Neuronal stem cell (in vitro differentiated cells): ENCODE measurements around the gene PNRC1.
A peak's percentile ranks its signal among the peaks of the same experiment; 100 is the strongest.

Source experiments
- DNase-seq: peaks from one replicate; pipeline ENCODE4 v3.0.0-alpha.2; 2013; ENCODE audit warnings: low spot score
- H2AFZ ChIP-seq: one replicate; pipeline ENCODE4 v1.6.1; 2013; ENCODE audit warnings: mild to moderate bottlenecking, low read length, inconsistent platforms
- H2AK5ac ChIP-seq: 2 replicates; pipeline ENCODE4 v1.6.1; 2013; ENCODE audit warnings: low read depth, mild to moderate bottlenecking, inconsistent platforms, low read length, moderate library complexity, mixed read lengths
- H2BK120ac ChIP-seq: 2 replicates; pipeline ENCODE4 v1.6.1; 2013; ENCODE audit warnings: low read depth, mild to moderate bottlenecking, inconsistent platforms, low read length, moderate library complexity, mixed read lengths
- H2BK12ac ChIP-seq: one replicate; pipeline ENCODE4 v1.6.1; 2013; ENCODE audit warnings: low read length, inconsistent platforms
- H2BK15ac ChIP-seq: 2 replicates; pipeline ENCODE4 v1.6.1; 2013; ENCODE audit warnings: mild to moderate bottlenecking, low read length, inconsistent platforms, mixed read lengths
- H2BK5ac ChIP-seq: one replicate; pipeline ENCODE4 v1.6.1; 2013; ENCODE audit warnings: inconsistent platforms, mild to moderate bottlenecking, low read length, moderate library complexity
- H3K14ac ChIP-seq: one replicate; pipeline ENCODE4 v1.6.1; 2013; ENCODE audit warnings: low read length, inconsistent platforms
- H3K18ac ChIP-seq: 2 replicates; pipeline ENCODE4 v1.6.1; 2013; ENCODE audit warnings: low read length, inconsistent platforms
- H3K23ac ChIP-seq: 2 replicates; pipeline ENCODE4 v1.6.1; 2013; ENCODE audit warnings: low read depth, mild to moderate bottlenecking, mixed read lengths, low read length, inconsistent platforms; ENCODE audit not compliant: poor library complexity
- H3K27ac ChIP-seq: replicated peaks from 3 replicates; pipeline ENCODE4 v1.5.1; 2013; ENCODE audit warnings: low read length, inconsistent platforms
- H3K27me3 ChIP-seq, 3 experiments: 2 replicates each; pipeline ENCODE4 v1.6.1; 2013; ENCODE audit warnings: low read length in 3 of 3, mild to moderate bottlenecking in 2 of 3, inconsistent platforms in 1 of 3, low read depth in 1 of 3, mixed read lengths in 1 of 3, moderate library complexity in 1 of 3; ENCODE audit not compliant: control insufficient read depth in 3 of 3, insufficient read depth in 3 of 3
- H3K36me3 ChIP-seq, 2 donors: replicated peaks in 1 of 2; 2 replicates each; pipeline ENCODE4 v1.6.1; 2013; ENCODE audit warnings: low read length in 2 of 2; ENCODE audit not compliant: control insufficient read depth in 2 of 2, insufficient read depth in 2 of 2
- H3K4ac ChIP-seq: 2 replicates; pipeline ENCODE4 v1.6.1; 2013; ENCODE audit warnings: inconsistent platforms, mild to moderate bottlenecking, low read length, moderate library complexity
- H3K4me1 ChIP-seq, 2 donors: 1 replicate in 1 of 2; 2 replicates in 1 of 2; pipeline ENCODE4 v1.6.1; 2013; ENCODE audit warnings: low read length in 2 of 2, low read depth in 1 of 2; ENCODE audit not compliant: control insufficient read depth in 2 of 2, insufficient read depth in 1 of 2
- H3K4me2 ChIP-seq: one replicate; pipeline ENCODE4 v1.6.1; 2013; ENCODE audit warnings: mild to moderate bottlenecking, low read length, inconsistent platforms; ENCODE audit not compliant: insufficient read depth, poor library complexity, severe bottlenecking
- H3K4me3 ChIP-seq, 2 donors: 2 replicates each; pipeline ENCODE4 v1.5.1; 2013; ENCODE audit warnings: low read length in 2 of 2, mild to moderate bottlenecking in 2 of 2, inconsistent platforms in 1 of 2, moderate library complexity in 1 of 2
- H3K79me1 ChIP-seq: one replicate; pipeline ENCODE4 v1.6.1; 2013; ENCODE audit warnings: low read depth, mild to moderate bottlenecking, inconsistent platforms, low read length, moderate library complexity
- H3K9ac ChIP-seq: one replicate; pipeline ENCODE4 v1.6.1; 2013; ENCODE audit warnings: mild to moderate bottlenecking, low read depth, low read length, inconsistent platforms; ENCODE audit not compliant: poor library complexity
- H3K9me3 ChIP-seq, 2 donors: replicated peaks in 1 of 2; 2 replicates each; pipeline versions ENCODE3 to v1.6.1; 2013; ENCODE audit warnings: low read length in 2 of 2, mild to moderate bottlenecking in 2 of 2, inconsistent platforms in 1 of 2, low read depth in 1 of 2, mixed read lengths in 1 of 2, moderate library complexity in 1 of 2; ENCODE audit not compliant: control insufficient read depth in 2 of 2, insufficient read depth in 1 of 2
- H4K8ac ChIP-seq: one replicate; pipeline ENCODE4 v1.6.1; 2013; ENCODE audit warnings: low read depth, mild to moderate bottlenecking, inconsistent platforms, low read length, moderate library complexity
- H4K91ac ChIP-seq: one replicate; pipeline ENCODE4 v1.6.1; 2013; ENCODE audit warnings: low read length, low read depth, mild to moderate bottlenecking, inconsistent platforms; ENCODE audit not compliant: poor library complexity
- WGBS, 2 donors: extraction: QIAGEN DNeasy Blood & Tissue Kit; methylation state at CpG; one replicate each; pipeline ENCODE4 v1.1.7; 2013; ENCODE audit warnings: missing lambda C conversion rate in 2 of 2, mixed read lengths in 1 of 2; ENCODE audit not compliant: insufficient read length in 2 of 2, insufficient replicate concordance in 1 of 2; ENCODE audit errors: extremely low coverage in 2 of 2; 5-methylcytosine and 5-hydroxymethylcytosine counted together

PNRC1 gene

GRCh38 chr6:89116702-89117101 lies 36.2 kb downstream of the PNRC1 start:
- Histone ChIP-seq H2BK120ac (no peak overlapping the region), H2BK12ac (no peak overlapping the region), H3K18ac (no peak overlapping the region), H3K14ac (no peak overlapping the region), H3K23ac (no peak overlapping the region), H2BK15ac (no peak overlapping the region), H3K4me3 (peak overlapping the region; percentile 63 to 96), H2AK5ac (no peak overlapping the region), H4K8ac (no peak overlapping the region), H2BK5ac (no peak overlapping the region), H2AFZ (peak overlapping the region; percentile 95), H3K4ac (no peak overlapping the region), H3K9ac (no peak overlapping the region), H3K27ac (no peak overlapping the region), H4K91ac (no peak overlapping the region), H3K79me1 (peaks cover 6% of the 10 kb centered on the region), H3K9me3 (no peaks in the 10 kb centered on the region), H3K4me1 (peaks cover 0 to 4% of the 10 kb centered on the region in 2 donors), H3K4me2 (peak overlapping the region; percentile 83), H3K27me3 (no peaks in the 10 kb centered on the region), H3K36me3 (peaks cover 0 to 7% of the 10 kb centered on the region in 2 donors)
- 100% methylated on average over 1 of the region's 6 CpGs; no CpG with 5 or more reads in 1 of the 2 donors for WGBS, 2 donors
- no peak for DNase-seq

- Histone ChIP-seq H4K8ac (peak within 1 kb of the TSS; percentile 19), H3K14ac (peak within 1 kb of the TSS; percentile 97), H3K79me1 (peaks cover 6% of the 10 kb centered on the region), H3K27ac (no peak within 1 kb of the TSS), H2AK5ac (peak within 1 kb of the TSS; percentile 70), H3K36me3 (peaks cover 0 to 7% of the 10 kb centered on the region in 2 donors), H4K91ac (peak within 1 kb of the TSS; percentile 53), H3K4ac (peak within 1 kb of the TSS; percentile 11), H3K4me3 (peak within 1 kb of the TSS; percentile 63 to 96), H3K9ac (peak within 1 kb of the TSS; percentile 96), H3K4me1 (peaks cover 0 to 4% of the 10 kb centered on the region in 2 donors), H2BK15ac (peak within 1 kb of the TSS; percentile 89), H3K18ac (peak within 1 kb of the TSS; percentile 99), H2BK5ac (peak within 1 kb of the TSS; percentile 93), H2BK120ac (no peak within 1 kb of the TSS), H3K27me3 (no peaks in the 10 kb centered on the region), H3K23ac (peak within 1 kb of the TSS; percentile 89), H3K9me3 (no peaks in the 10 kb centered on the region), H2BK12ac (no peak within 1 kb of the TSS), H2AFZ (peak within 1 kb of the TSS; percentile 95), H3K4me2 (peak within 1 kb of the TSS; percentile 83)
- peak; percentile 70 for DNase-seq
- no CpG with 5 or more reads among the region's 106 CpGs for WGBS, 2 donors
These were observed 36.9 kb downstream of the PNRC1 start, which contains the start of gene SRSF12 for GRCh38 chr6:89117211-89118108. SRSF12 (minus strand) TSS chr6:89118071; CDS start chr6:89117887, 184 bp downstream.

- H3K36me3 ChIP-seq, result no peaks in the 10 kb centered on the region
- H2BK5ac ChIP-seq, result no peak overlapping the region
- DNase-seq, result no peak
- no peak overlapping the region for H2BK15ac ChIP-seq
- WGBS, 2 donors, result no CpG with 5 or more reads among the region's 8 CpGs
- no peak overlapping the region for H2BK120ac ChIP-seq
- H2BK12ac ChIP-seq, result no peak overlapping the region
- no peak overlapping the region for H2AK5ac ChIP-seq
- no peak overlapping the region for H3K23ac ChIP-seq
- no peak overlapping the region for H4K91ac ChIP-seq
- H3K4ac ChIP-seq, result no peak overlapping the region
- H3K4me1 ChIP-seq, result peaks cover 0 to 4% of the 10 kb centered on the region in 2 donors
- H3K27me3 ChIP-seq, result no peaks in the 10 kb centered on the region
- no peak overlapping the region for H2AFZ ChIP-seq
- H3K9ac ChIP-seq, result no peak overlapping the region
- no peak overlapping the region for H4K8ac ChIP-seq
- H3K9me3 ChIP-seq, result no peaks in the 10 kb centered on the region
- H3K27ac ChIP-seq, result no peak overlapping the region
- peaks cover 6% of the 10 kb centered on the region for H3K79me1 ChIP-seq
- no peak overlapping the region for H3K4me2 ChIP-seq
- no peak overlapping the region for H3K14ac ChIP-seq
- peak overlapping the region in 1 of 2 donors; percentile 63 for H3K4me3 ChIP-seq
- H3K18ac ChIP-seq, result no peak overlapping the region
These were observed 38.4 kb downstream of the PNRC1 start for GRCh38 chr6:89118931-89119330.

GRCh38 chr6:89120371-89120770 lies 39.8 kb downstream of the PNRC1 start:
- H3K27me3 ChIP-seq, result no peaks in the 10 kb centered on the region
- DNase-seq, result no peak
- no peak overlapping the region for H3K27ac ChIP-seq
- H3K79me1 ChIP-seq, result peaks cover 6% of the 10 kb centered on the region
- H3K23ac ChIP-seq, result no peak overlapping the region
- H4K8ac ChIP-seq, result no peak overlapping the region
- no peaks in the 10 kb centered on the region for H3K36me3 ChIP-seq
- peaks cover 0 to 4% of the 10 kb centered on the region in 2 donors for H3K4me1 ChIP-seq
- H3K4ac ChIP-seq, result no peak overlapping the region
- no peaks in the 10 kb centered on the region for H3K9me3 ChIP-seq
- H2BK12ac ChIP-seq, result no peak overlapping the region
- no peak overlapping the region for H2AK5ac ChIP-seq
- H3K18ac ChIP-seq, result no peak overlapping the region
- no peak overlapping the region for H3K4me2 ChIP-seq
- no peak overlapping the region for H4K91ac ChIP-seq
- no peak overlapping the region for H2BK120ac ChIP-seq
- no peak overlapping the region for H2AFZ ChIP-seq
- no peak overlapping the region for H3K9ac ChIP-seq
- no peak overlapping the region for H2BK5ac ChIP-seq
- no peak overlapping the region for H2BK15ac ChIP-seq
- no peak overlapping the region for H3K4me3 ChIP-seq
- no peak overlapping the region for H3K14ac ChIP-seq
- no CpG with 5 or more reads among the region's 4 CpGs for WGBS, 2 donors
